ENCODE results near the gene PDXK.

The PDXK gene

GRCh38 chr21:43726686-43727518 is 8.0 kb downstream of the PDXK start:
- DNase-seq (ENCODE audit: low read depth) = no peak
- H3K4me3 ChIP-seq (ENCODE audit: control insufficient read depth, low read depth, low read length) = no peak overlapping the region
- TF ChIP-seq, protein P1, sequence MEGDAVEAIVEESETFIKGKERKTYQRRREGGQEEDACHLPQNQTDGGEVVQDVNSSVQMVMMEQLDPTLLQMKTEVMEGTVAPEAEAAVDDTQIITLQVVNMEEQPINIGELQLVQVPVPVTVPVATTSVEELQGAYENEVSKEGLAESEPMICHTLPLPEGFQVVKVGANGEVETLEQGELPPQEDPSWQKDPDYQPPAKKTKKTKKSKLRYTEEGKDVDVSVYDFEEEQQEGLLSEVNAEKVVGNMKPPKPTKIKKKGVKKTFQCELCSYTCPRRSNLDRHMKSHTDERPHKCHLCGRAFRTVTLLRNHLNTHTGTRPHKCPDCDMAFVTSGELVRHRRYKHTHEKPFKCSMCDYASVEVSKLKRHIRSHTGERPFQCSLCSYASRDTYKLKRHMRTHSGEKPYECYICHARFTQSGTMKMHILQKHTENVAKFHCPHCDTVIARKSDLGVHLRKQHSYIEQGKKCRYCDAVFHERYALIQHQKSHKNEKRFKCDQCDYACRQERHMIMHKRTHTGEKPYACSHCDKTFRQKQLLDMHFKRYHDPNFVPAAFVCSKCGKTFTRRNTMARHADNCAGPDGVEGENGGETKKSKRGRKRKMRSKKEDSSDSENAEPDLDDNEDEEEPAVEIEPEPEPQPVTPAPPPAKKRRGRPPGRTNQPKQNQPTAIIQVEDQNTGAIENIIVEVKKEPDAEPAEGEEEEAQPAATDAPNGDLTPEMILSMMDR (IDR thresholded peaks at IDR 0.05; ENCODE audit: control insufficient read depth, insufficient read depth, low read depth, low read length, missing control alignments) = no peak

- TF ChIP-seq, protein P1 (IDR thresholded peaks at IDR 0.05; ENCODE audit: control insufficient read depth, insufficient read depth, low read depth, low read length, missing control alignments) = peak; percentile 10
- DNase-seq (ENCODE audit: low read depth) = no peak
Measured at GRCh38 chr21:43727519-43728153, 8.7 kb downstream of the PDXK start.

GRCh38 chr21:43728154-43728466 is 9.2 kb downstream of the PDXK start:
- DNase-seq (ENCODE audit: low read depth) = no peak
- TF ChIP-seq, protein P1 (IDR thresholded peaks at IDR 0.05; ENCODE audit: control insufficient read depth, insufficient read depth, low read depth, low read length, missing control alignments) = no peak
- H3K4me3 ChIP-seq (ENCODE audit: control insufficient read depth, low read depth, low read length) = no peak overlapping the region

More at GRCh38 chr21:43727519-43728153, 8.7 kb downstream of the PDXK start:
- no peak overlapping the region for H3K4me3 ChIP-seq (ENCODE audit: control insufficient read depth, low read depth, low read length)

DNA sequence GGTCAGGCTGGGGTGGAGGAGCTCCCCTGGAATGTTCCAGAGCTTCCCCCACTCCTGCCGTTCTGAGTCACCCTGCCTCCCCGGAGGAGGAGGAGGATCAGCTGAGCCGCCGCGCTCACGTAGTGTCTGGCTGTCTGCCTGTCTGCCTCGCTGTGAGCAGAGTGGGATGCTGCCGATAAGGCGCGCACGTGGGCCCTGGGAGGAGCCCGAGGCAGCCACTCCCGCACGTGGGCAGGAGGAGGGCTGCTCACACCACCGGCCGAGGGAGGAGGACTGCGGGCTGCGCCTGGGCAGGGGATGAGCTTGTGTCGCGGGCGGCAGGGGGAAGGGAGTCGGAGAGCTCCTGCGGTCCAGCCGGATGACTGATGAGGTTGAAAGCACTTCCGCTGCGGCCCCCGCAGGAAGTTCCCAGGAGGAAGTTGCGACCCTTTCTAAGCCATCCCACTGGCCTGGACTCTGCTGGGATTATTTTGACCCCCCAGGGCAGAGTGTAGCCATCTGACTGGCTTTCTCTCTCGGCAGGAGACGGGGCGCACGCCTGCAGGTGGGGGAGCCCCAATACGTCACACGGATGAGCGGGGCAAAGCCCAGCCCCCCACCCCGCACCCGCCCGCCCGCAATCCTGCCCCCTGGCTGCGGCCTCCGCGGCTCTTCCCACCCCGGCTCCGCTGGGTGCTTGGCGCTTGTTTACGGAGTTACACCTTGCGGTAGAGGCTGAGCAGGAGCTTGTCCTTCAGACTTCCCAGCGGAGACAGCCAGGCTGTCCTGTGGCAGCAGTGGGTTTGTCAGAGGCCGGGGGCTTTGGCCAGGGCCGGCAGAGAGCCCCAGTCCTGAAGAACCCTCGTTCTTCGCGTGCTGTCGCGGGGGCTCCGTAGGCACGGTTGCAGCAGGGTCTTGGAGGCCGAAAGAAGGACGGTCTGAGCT is 9.8 kb downstream of the PDXK start:
- TF ChIP-seq, protein P1 (IDR thresholded peaks at IDR 0.05; ENCODE audit: control insufficient read depth, insufficient read depth, low read depth, low read length, missing control alignments) = peak; percentile 15
- peak; percentile 93 for DNase-seq (ENCODE audit: low read depth)
- H3K4me3 ChIP-seq (ENCODE audit: control insufficient read depth, low read depth, low read length) = peak overlapping the region; percentile 43

- TF ChIP-seq, protein P1 (IDR thresholded peaks at IDR 0.05; ENCODE audit: control insufficient read depth, insufficient read depth, low read depth, low read length, missing control alignments) = no peak
- H3K4me3 ChIP-seq (ENCODE audit: control insufficient read depth, low read depth, low read length) = no peak overlapping the region
- no peak for DNase-seq (ENCODE audit: low read depth)
Measured at GRCh38 chr21:43731476-43731875, 12.5 kb downstream of the PDXK start.

Data from AG09309 (cell line).